Dendritic cell treated with granulocyte-macrophage colony-stimulating factor and Interleukin-4, amounts not matched to agents 40 ng/mL and 50 ng/mL, for 4 days (primary cell): ENCODE data around the gene HOXB7.

Experiments
- H3K27ac Mint-ChIP-seq: one replicate; pipeline ENCODE4 v1.8.0; 2022; ENCODE audit warnings: mild to moderate bottlenecking, mixed read lengths
- H3K27me3 Mint-ChIP-seq: one replicate; pipeline ENCODE4 v1.8.0; 2022; ENCODE audit warnings: mild to moderate bottlenecking, mixed read lengths
- H3K36me3 Mint-ChIP-seq: one replicate; pipeline ENCODE4 v1.8.0; 2022; ENCODE audit warnings: low read depth, mixed read lengths
- H3K4me1 Mint-ChIP-seq: one replicate; pipeline ENCODE4 v1.8.0; 2022; ENCODE audit warnings: low read depth, mixed read lengths
- H3K4me3 Mint-ChIP-seq: one replicate; pipeline ENCODE4 v1.8.0; 2022; ENCODE audit warnings: mild to moderate bottlenecking, moderate library complexity, mixed read lengths
- H3K9me3 Mint-ChIP-seq: one replicate; pipeline ENCODE4 v1.8.0; 2022; ENCODE audit warnings: mixed read lengths
- intact Hi-C: fragments of 100-400 bp; cut with micrococcal nuclease; formaldehyde crosslinking; loops from one replicate; pipeline ENCODE4 v1.15.0; 2022

HOXB7 gene

GRCh38 chr17:48610282-48611211, at the start of gene HOXB7:
TSS of gene HOXB7 (minus strand) at chr17:48611017. CDS start at chr17:48610918, 99 bp downstream.
- Mint-ChIP-seq H3K27ac (peak within 1 kb of the TSS; percentile 25), H3K4me1 (peaks cover 48% of the 10 kb centered on the region)
- intact Hi-C loops, result loop anchor here (10.0 kb wide), 1 partner anchor 586 kb away; no protein-coding TSS in a partner anchor

GRCh38 chr17:48655913-48656312, 45.1 kb upstream of the HOXB7 start:
- Mint-ChIP-seq H3K4me3 (no peak overlapping the region), H3K4me1 (no peaks in the 10 kb centered on the region), H3K27me3 (peaks cover 45% of the 10 kb centered on the region), H3K27ac (no peak overlapping the region), H3K9me3 (no peaks in the 10 kb centered on the region), H3K36me3 (no peaks in the 10 kb centered on the region)
- intact Hi-C loops, result no loop called here

More at GRCh38 chr17:48610282-48611211, at the start of gene HOXB7:
- Mint-ChIP-seq H3K36me3 (no peaks in the 10 kb centered on the region), H3K4me3 (peak within 1 kb of the TSS; percentile 79), H3K27me3 (peaks cover 96% of the 10 kb centered on the region), H3K9me3 (no peaks in the 10 kb centered on the region)

- Mint-ChIP-seq H3K4me3 (no peak overlapping the region), H3K27me3 (peaks cover 70% of the 10 kb centered on the region), H3K36me3 (no peaks in the 10 kb centered on the region), H3K27ac (no peak overlapping the region), H3K4me1 (peaks cover 15% of the 10 kb centered on the region), H3K9me3 (no peaks in the 10 kb centered on the region)
- intact Hi-C loops, result no loop called here
Observed at GRCh38 chr17:48649741-48650140, 38.9 kb upstream of the HOXB7 start.

- H3K9me3 Mint-ChIP-seq, result no peaks in the 10 kb centered on the region
- H3K27ac Mint-ChIP-seq, result no peak overlapping the region
- H3K4me3 Mint-ChIP-seq, result peak overlapping the region; percentile 72
- no peaks in the 10 kb centered on the region for H3K36me3 Mint-ChIP-seq
- intact Hi-C loops, result no loop called here
- H3K27me3 Mint-ChIP-seq, result peaks cover 83% of the 10 kb centered on the region
- peaks cover 15% of the 10 kb centered on the region for H3K4me1 Mint-ChIP-seq
Observed at GRCh38 chr17:48647963-48648245, 37.1 kb upstream of the HOXB7 start.

GRCh38 chr17:48647103-48647962, 36.5 kb upstream of the HOXB7 start:
- peak overlapping the region; percentile 13 for H3K27ac Mint-ChIP-seq
- intact Hi-C loops, result no loop called here
- H3K9me3 Mint-ChIP-seq, result no peaks in the 10 kb centered on the region
- peaks cover 87% of the 10 kb centered on the region for H3K27me3 Mint-ChIP-seq
- no peaks in the 10 kb centered on the region for H3K36me3 Mint-ChIP-seq
- peak overlapping the region; percentile 72 for H3K4me3 Mint-ChIP-seq
- peaks cover 18% of the 10 kb centered on the region for H3K4me1 Mint-ChIP-seq

- H3K9me3 Mint-ChIP-seq, result no peaks in the 10 kb centered on the region
- peaks cover 22% of the 10 kb centered on the region for H3K4me1 Mint-ChIP-seq
- H3K4me3 Mint-ChIP-seq, result peak overlapping the region; percentile 72
- intact Hi-C loops, result no loop called here
- H3K36me3 Mint-ChIP-seq, result no peaks in the 10 kb centered on the region
- H3K27ac Mint-ChIP-seq, result peak overlapping the region; percentile 13
- H3K27me3 Mint-ChIP-seq, result peaks cover 92% of the 10 kb centered on the region
Observed at GRCh38 chr17:48646183-48647102, 35.6 kb upstream of the HOXB7 start.

GRCh38 chr17:48645639-48646182, 34.9 kb upstream of the HOXB7 start:
- Mint-ChIP-seq H3K36me3 (no peaks in the 10 kb centered on the region), H3K9me3 (no peaks in the 10 kb centered on the region), H3K4me1 (peaks cover 25% of the 10 kb centered on the region), H3K27ac (no peak overlapping the region), H3K27me3 (peaks cover 93% of the 10 kb centered on the region), H3K4me3 (no peak overlapping the region)
- intact Hi-C loops, result no loop called here

- peaks cover 25% of the 10 kb centered on the region for H3K4me1 Mint-ChIP-seq
- no peaks in the 10 kb centered on the region for H3K36me3 Mint-ChIP-seq
- H3K4me3 Mint-ChIP-seq, result no peak overlapping the region
- H3K9me3 Mint-ChIP-seq, result no peaks in the 10 kb centered on the region
- peaks cover 93% of the 10 kb centered on the region for H3K27me3 Mint-ChIP-seq
- no peak overlapping the region for H3K27ac Mint-ChIP-seq
- intact Hi-C loops, result no loop called here
Observed at GRCh38 chr17:48644910-48645557, 34.2 kb upstream of the HOXB7 start.

GRCh38 chr17:48644159-48644558, 33.3 kb upstream of the HOXB7 start:
- H3K27ac Mint-ChIP-seq, result no peak overlapping the region
- peaks cover 25% of the 10 kb centered on the region for H3K4me1 Mint-ChIP-seq
- H3K9me3 Mint-ChIP-seq, result no peaks in the 10 kb centered on the region
- no peak overlapping the region for H3K4me3 Mint-ChIP-seq
- H3K27me3 Mint-ChIP-seq, result peaks cover 94% of the 10 kb centered on the region
- intact Hi-C loops, result no loop called here
- no peaks in the 10 kb centered on the region for H3K36me3 Mint-ChIP-seq

- Mint-ChIP-seq H3K36me3 (no peaks in the 10 kb centered on the region), H3K4me3 (no peak overlapping the region), H3K4me1 (peaks cover 25% of the 10 kb centered on the region), H3K9me3 (no peaks in the 10 kb centered on the region), H3K27ac (no peak overlapping the region), H3K27me3 (peaks cover 95% of the 10 kb centered on the region)
- intact Hi-C loops, result no loop called here
Observed at GRCh38 chr17:48643697-48644012, 32.8 kb upstream of the HOXB7 start.

- H3K36me3 Mint-ChIP-seq, result no peaks in the 10 kb centered on the region
- H3K4me1 Mint-ChIP-seq, result peaks cover 25% of the 10 kb centered on the region
- H3K9me3 Mint-ChIP-seq, result no peaks in the 10 kb centered on the region
- no peak overlapping the region for H3K4me3 Mint-ChIP-seq
- intact Hi-C loops, result no loop called here
- H3K27ac Mint-ChIP-seq, result no peak overlapping the region
- peaks cover 94% of the 10 kb centered on the region for H3K27me3 Mint-ChIP-seq
Observed at GRCh38 chr17:48642843-48643696, 32.3 kb upstream of the HOXB7 start.

- Mint-ChIP-seq H3K27me3 (peaks cover 94% of the 10 kb centered on the region), H3K4me1 (peaks cover 18% of the 10 kb centered on the region), H3K4me3 (no peak overlapping the region), H3K27ac (no peak overlapping the region), H3K9me3 (no peaks in the 10 kb centered on the region), H3K36me3 (no peaks in the 10 kb centered on the region)
- intact Hi-C loops, result no loop called here
Observed at GRCh38 chr17:48642059-48642842, 31.4 kb upstream of the HOXB7 start.
